Ishikawa (cell line): ENCODE results near the gene NRXN3.

Experiments
- CEBPB ChIP-seq: IDR thresholded peaks from 2 replicates; pipeline ENCODE4 v1.6.1; 2012
- CREB1 ChIP-seq: IDR thresholded peaks from 2 replicates; pipeline ENCODE4 v1.6.1; 2012; ENCODE audit warnings: low read depth
- EGR1 ChIP-seq: IDR thresholded peaks from 2 replicates; pipeline ENCODE4 v1.6.1; 2012
- EP300 ChIP-seq: IDR thresholded peaks from 2 replicates; pipeline ENCODE4 v1.6.1; 2012; ENCODE audit warnings: borderline replicate concordance
- FOXM1 ChIP-seq: IDR thresholded peaks from 2 replicates; pipeline ENCODE4 v1.6.1; 2012; ENCODE audit warnings: low read depth, borderline replicate concordance
- NFIC ChIP-seq: IDR thresholded peaks from 2 replicates; pipeline ENCODE4 v1.6.1; 2012
- RAD21 ChIP-seq: IDR thresholded peaks from 2 replicates; pipeline ENCODE4 v1.6.1; 2012; ENCODE audit warnings: low read depth
- REST ChIP-seq: IDR thresholded peaks from 2 replicates; pipeline ENCODE4 v1.6.1; 2012; ENCODE audit warnings: low read depth, mild to moderate bottlenecking
- TAF1 ChIP-seq: IDR thresholded peaks from 2 replicates; pipeline ENCODE4 v1.6.1; 2012; ENCODE audit warnings: low read depth, mild to moderate bottlenecking
- TCF12 ChIP-seq: IDR thresholded peaks from 2 replicates; pipeline ENCODE4 v1.6.1; 2012; ENCODE audit warnings: low read depth
- TEAD4 ChIP-seq: IDR thresholded peaks from 2 replicates; pipeline ENCODE4 v1.6.1; 2012
- YY1 ChIP-seq: IDR thresholded peaks from 2 replicates; pipeline ENCODE4 v1.6.1; 2012; ENCODE audit warnings: low read depth
- ZBTB7A ChIP-seq: IDR thresholded peaks from 2 replicates; pipeline ENCODE4 v1.6.1; 2012; ENCODE audit warnings: low read depth
- TF ChIP-seq, protein P1 (sequence below): IDR thresholded peaks from 2 replicates; pipeline ENCODE4 v1.6.1; 2012
- TF ChIP-seq, protein P2 (sequence below): IDR thresholded peaks from 2 replicates; pipeline ENCODE4 v1.6.1; 2012

Gene NRXN3

DNA sequence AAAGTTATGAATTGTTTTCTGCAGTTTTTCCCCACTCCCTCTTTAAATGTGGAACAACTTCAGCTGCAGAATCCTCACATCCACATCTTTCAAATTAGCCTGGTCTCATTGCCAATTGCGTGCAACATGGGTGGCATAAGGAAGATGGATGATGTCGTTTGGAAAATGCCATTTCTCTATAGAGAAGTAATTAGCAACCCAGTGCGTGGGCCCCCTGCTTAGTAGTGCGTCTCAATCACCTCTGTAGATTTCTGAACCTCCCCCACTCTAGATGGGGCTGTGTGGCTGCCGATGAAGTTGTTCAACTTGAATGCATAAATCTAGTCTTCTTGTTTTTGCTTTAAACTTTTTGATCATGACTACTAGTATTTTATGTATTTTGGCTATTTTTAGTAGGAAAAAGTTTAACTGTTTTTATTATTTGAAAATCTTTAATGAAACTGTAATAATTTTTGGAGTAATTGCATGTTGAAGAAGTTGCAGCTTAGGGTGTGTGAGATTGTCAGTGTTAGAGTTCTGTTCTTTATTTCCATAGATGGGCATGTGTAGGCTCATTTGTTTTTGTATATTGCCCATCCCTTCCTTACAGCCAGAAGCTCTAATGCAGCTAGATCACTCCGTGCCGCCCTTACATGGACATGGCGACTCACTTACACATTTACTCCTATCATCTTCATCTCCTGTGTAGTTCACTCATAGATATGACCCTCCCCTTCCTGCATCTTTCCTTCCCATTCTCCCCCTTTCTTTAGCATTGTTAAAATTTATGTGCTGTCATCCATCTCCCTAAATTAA is 1683.0 kb downstream of the NRXN3 start:
- TF ChIP-seq EGR1, result no peak
- TF ChIP-seq ZBTB7A, result no peak
- no peak for TF ChIP-seq YY1
- TF ChIP-seq RAD21, result no peak
- TF ChIP-seq, protein P1, sequence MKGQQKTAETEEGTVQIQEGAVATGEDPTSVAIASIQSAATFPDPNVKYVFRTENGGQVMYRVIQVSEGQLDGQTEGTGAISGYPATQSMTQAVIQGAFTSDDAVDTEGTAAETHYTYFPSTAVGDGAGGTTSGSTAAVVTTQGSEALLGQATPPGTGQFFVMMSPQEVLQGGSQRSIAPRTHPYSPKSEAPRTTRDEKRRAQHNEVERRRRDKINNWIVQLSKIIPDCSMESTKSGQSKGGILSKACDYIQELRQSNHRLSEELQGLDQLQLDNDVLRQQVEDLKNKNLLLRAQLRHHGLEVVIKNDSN, result no peak
- TF ChIP-seq NFIC, result no peak
- no peak for TF ChIP-seq TAF1
- TF ChIP-seq EP300, result no peak

DNA sequence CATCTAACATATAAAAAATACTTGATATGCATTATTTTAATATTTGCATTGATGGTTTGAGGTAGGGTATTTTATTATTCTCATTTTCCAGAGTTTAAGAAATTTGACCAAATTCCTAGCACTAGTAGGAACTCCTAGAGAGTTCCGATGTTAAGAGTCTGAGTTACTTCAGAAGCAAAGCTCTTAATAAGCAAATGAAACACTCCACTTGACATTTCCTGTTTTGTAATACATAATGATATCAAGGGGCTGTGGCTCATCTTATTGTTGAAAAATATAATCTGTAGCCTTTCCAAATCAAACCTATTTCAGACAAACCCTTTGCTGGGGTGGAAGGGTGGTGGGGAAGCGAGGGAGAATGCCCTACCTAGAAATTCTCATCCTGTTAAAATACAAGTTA is 1685.6 kb downstream of the NRXN3 start:
- no peak for TF ChIP-seq TCF12
- TF ChIP-seq FOXM1, result no peak
- no peak for TF ChIP-seq RAD21
- TF ChIP-seq EP300, result no peak
- no peak for TF ChIP-seq REST
- TF ChIP-seq TEAD4, result no peak
- no peak for TF ChIP-seq TAF1
- TF ChIP-seq YY1, result no peak
- TF ChIP-seq ZBTB7A, result no peak
- no peak for TF ChIP-seq NFIC
- no peak for TF ChIP-seq EGR1
- TF ChIP-seq, protein P1, result no peak
- no peak for TF ChIP-seq CREB1
- no peak for TF ChIP-seq CEBPB
- TF ChIP-seq, protein P2, sequence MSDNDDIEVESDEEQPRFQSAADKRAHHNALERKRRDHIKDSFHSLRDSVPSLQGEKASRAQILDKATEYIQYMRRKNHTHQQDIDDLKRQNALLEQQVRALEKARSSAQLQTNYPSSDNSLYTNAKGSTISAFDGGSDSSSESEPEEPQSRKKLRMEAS, result no peak

GRCh38 chr14:79856381-79856780 is 1686.2 kb downstream of the NRXN3 start:
- TF ChIP-seq FOXM1 (no peak), CREB1 (no peak), EP300 (no peak), TEAD4 (no peak), EGR1 (no peak), TCF12 (no peak), CEBPB (no peak), TAF1 (no peak), REST (no peak), RAD21 (no peak), NFIC (no peak), YY1 (no peak), ZBTB7A (no peak)
- TF ChIP-seq, protein P1, result no peak
- TF ChIP-seq, protein P2, result no peak

- TF ChIP-seq FOXM1, result no peak
- TF ChIP-seq REST, result no peak
These were observed 1690.9 kb downstream of the NRXN3 start for GRCh38 chr14:79861111-79861510.
